Neural progenitor cell (in vitro differentiated cells): Measurements from ENCODE around the gene LDLRAD2. TPM values are rescaled to one million over a fixed set of nuclear protein-coding genes. Genes with fewer than 3 reads are reported as not detected.

Source experiments
- DNase-seq: peaks from one replicate; pipeline ENCODE4 v3.0.0-alpha.2; 2016; ENCODE audit warnings: low spot score
- H2AFZ ChIP-seq: fragments of 200-600 bp; sonication (generic); replicated peaks from 2 replicates; pipeline ENCODE4 v1.6.1; 2016; ENCODE audit warnings: antibody characterized with exemption
- H3F3A ChIP-seq: fragments of 200-600 bp; sonication (generic); 2 replicates; pipeline ENCODE4 v1.6.1; 2016; ENCODE audit warnings: antibody characterized with exemption, low read depth
- H3K27ac ChIP-seq: fragments of 200-600 bp; sonication (generic); 2 replicates; pipeline ENCODE4 v1.5.1; 2016; ENCODE audit warnings: mild to moderate bottlenecking
- H3K27me3 ChIP-seq: fragments of 200-600 bp; sonication (generic); 2 replicates; pipeline ENCODE4 v1.6.1; 2016; ENCODE audit warnings: mild to moderate bottlenecking, moderate library complexity
- H3K36me3 ChIP-seq: fragments of 200-600 bp; sonication (generic); 2 replicates; pipeline ENCODE4 v1.5.1; 2016
- H3K4me1 ChIP-seq: fragments of 200-600 bp; sonication (generic); 2 replicates; pipeline ENCODE4 v1.6.1; 2016; ENCODE audit warnings: mixed run types
- H3K4me2 ChIP-seq: fragments of 200-600 bp; sonication (generic); 2 replicates; pipeline ENCODE4 v1.6.1; 2016
- H3K4me3 ChIP-seq: fragments of 200-600 bp; sonication (generic); 2 replicates; pipeline ENCODE4 v1.5.1; 2016
- H3K79me2 ChIP-seq: fragments of 200-600 bp; sonication (generic); 2 replicates; pipeline ENCODE4 v1.6.1; 2016; ENCODE audit warnings: low read depth
- H3K9ac ChIP-seq: fragments of 200-600 bp; sonication (generic); 2 replicates; pipeline ENCODE4 v1.6.1; 2016
- H3K9me3 ChIP-seq: fragments of 200-600 bp; sonication (generic); 2 replicates; pipeline ENCODE4 v1.5.1; 2016; ENCODE audit warnings: low read depth
- H4K20me1 ChIP-seq: fragments of 200-600 bp; sonication (generic); 2 replicates; pipeline ENCODE4 v1.6.1; 2016; ENCODE audit warnings: low read depth
- H3K27ac Mint-ChIP-seq: 3 replicates; pipeline ENCODE4 v1.8.0; 2021; ENCODE audit warnings: mixed read lengths
- H3K27me3 Mint-ChIP-seq: 2 replicates; pipeline ENCODE4 v1.8.0; 2022; ENCODE audit warnings: low read depth, mild to moderate bottlenecking, inconsistent platforms, moderate library complexity, mixed read lengths; ENCODE audit not compliant: insufficient read depth
- H3K36me3 Mint-ChIP-seq: 3 replicates; pipeline ENCODE4 v1.8.0; 2021; ENCODE audit warnings: mixed read lengths
- H3K4me1 Mint-ChIP-seq: 3 replicates; pipeline ENCODE4 v1.8.0; 2021; ENCODE audit warnings: mixed read lengths
- H3K4me3 Mint-ChIP-seq: 3 replicates; pipeline ENCODE4 v1.8.0; 2021; ENCODE audit warnings: mild to moderate bottlenecking, moderate library complexity, mixed read lengths
- H3K9me3 Mint-ChIP-seq: 3 replicates; pipeline ENCODE4 v1.8.0; 2020; ENCODE audit warnings: mixed read lengths
- CTCF ChIP-seq: fragments of 200-600 bp; sonication (generic); IDR thresholded peaks from 2 replicates; pipeline ENCODE4 v1.5.1; 2017; ENCODE audit warnings: antibody characterized with exemption, mild to moderate bottlenecking
- EZH2 ChIP-seq: fragments of 200-600 bp; sonication (generic); IDR thresholded peaks from 2 replicates; pipeline ENCODE4 v1.6.1; 2017; ENCODE audit warnings: antibody characterized with exemption, mild to moderate bottlenecking, moderate library complexity
- EZH2phosphoT487 ChIP-seq: fragments of 200-600 bp; sonication (generic); IDR thresholded peaks from 2 replicates; pipeline ENCODE4 v1.6.1; 2017; ENCODE audit warnings: antibody characterized with exemption
- total RNA-seq: library from RNA; depleted of rRNA; stranded (reverse); fragments of >200 nt; gene quantifications from 2 replicates; pipeline ENCODE4 v1.2.3, GENCODE V29; 2015; ENCODE audit warnings: low replicate concordance

The LDLRAD2 gene
- total RNA-seq, 1 donor from 2014 or later = 0.67 TPM

DNA sequence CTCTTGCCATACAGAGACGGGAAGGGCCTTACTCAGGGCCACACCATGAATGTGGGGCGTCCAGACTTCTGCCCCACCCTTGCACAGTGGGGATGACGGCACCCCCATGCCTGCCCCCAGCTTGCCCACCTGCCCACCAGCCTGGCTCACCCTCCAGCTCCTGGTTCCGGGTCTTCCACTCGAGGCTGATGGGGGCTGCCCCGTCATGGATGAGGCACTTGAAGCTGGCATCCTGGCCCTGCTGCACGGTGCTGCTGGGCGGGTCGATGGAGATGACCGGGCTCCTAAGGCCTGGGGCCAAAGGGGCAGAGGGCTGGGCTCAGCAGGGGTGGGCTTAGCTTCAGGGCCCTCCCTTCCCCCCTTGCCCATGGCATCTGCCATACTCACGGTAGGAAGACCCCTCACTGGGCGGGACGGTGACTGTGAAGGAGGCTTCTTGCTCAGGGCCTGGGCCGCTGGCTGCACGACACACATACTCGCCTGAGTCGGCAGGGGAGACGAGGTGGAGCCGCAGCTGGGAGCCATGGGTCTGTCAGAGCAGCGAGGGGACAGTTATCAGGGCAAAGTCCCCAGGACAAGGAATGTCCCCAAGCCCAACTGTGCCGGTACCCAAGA lies 29.9 kb downstream of the LDLRAD2 start:
- peaks cover 2% of the 10 kb centered on the region for H3K36me3 Mint-ChIP-seq
- H3K79me2 ChIP-seq = no peaks in the 10 kb centered on the region
- H3K9ac ChIP-seq = no peak overlapping the region
- H2AFZ ChIP-seq = no peak overlapping the region
- H3K9me3 Mint-ChIP-seq = no peaks in the 10 kb centered on the region
- H3K27me3 ChIP-seq = no peaks in the 10 kb centered on the region
- H3K4me3 ChIP-seq = no peak overlapping the region
- H3F3A ChIP-seq = no peaks in the 10 kb centered on the region
- no peak for DNase-seq
- no peak overlapping the region for H3K4me2 ChIP-seq
- no peak overlapping the region for H3K27ac Mint-ChIP-seq
- no peaks in the 10 kb centered on the region for H4K20me1 ChIP-seq
- no peak overlapping the region for H3K4me3 Mint-ChIP-seq
- H3K4me1 Mint-ChIP-seq = no peaks in the 10 kb centered on the region
- H3K27ac ChIP-seq = no peak overlapping the region
- no peaks in the 10 kb centered on the region for H3K4me1 ChIP-seq
- TF ChIP-seq EZH2phosphoT487 (no peak), EZH2 (no peak), CTCF (no peak)
- H3K9me3 ChIP-seq = no peaks in the 10 kb centered on the region
- H3K27me3 Mint-ChIP-seq = no peaks in the 10 kb centered on the region
- no peaks in the 10 kb centered on the region for H3K36me3 ChIP-seq

DNA sequence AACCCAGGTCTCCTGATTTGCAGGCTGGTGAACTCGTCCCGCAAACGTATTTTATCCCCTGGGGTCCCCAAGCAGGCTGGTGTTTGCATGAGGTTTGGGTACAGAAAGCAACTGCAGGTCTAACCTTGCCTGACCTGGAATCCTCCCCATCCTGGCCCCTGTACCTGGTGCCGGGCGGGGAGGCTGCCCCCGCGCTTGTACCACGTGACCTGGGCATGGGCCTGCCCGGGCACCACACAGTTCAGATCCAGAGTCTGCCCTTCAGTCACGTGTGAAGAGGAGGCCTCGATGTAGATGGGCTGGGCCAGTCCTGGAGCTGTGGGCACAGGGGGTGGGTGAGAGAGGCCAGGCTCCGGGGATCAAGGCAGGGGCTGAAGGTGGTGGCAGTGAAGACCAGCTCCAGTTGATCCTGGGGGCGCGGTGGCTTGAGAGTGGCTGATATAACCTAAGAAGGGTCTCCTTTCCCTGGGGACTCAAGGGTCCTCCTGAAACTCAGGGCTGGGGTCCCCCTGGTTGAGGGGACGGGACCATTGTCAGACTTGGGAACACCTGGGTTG lies 30.6 kb downstream of the LDLRAD2 start:
- no peak overlapping the region for H3K9ac ChIP-seq
- no peaks in the 10 kb centered on the region for H3K4me1 ChIP-seq
- H4K20me1 ChIP-seq = no peaks in the 10 kb centered on the region
- no peak for DNase-seq
- H3K4me3 ChIP-seq = no peak overlapping the region
- no peaks in the 10 kb centered on the region for H3K27me3 Mint-ChIP-seq
- H3K27ac ChIP-seq = no peak overlapping the region
- H3K79me2 ChIP-seq = no peaks in the 10 kb centered on the region
- no peak for TF ChIP-seq CTCF
- TF ChIP-seq EZH2phosphoT487 = no peak
- no peak for TF ChIP-seq EZH2
- no peak overlapping the region for H3K4me3 Mint-ChIP-seq
- no peaks in the 10 kb centered on the region for H3K27me3 ChIP-seq
- no peaks in the 10 kb centered on the region for H3K36me3 ChIP-seq
- H3K27ac Mint-ChIP-seq = no peak overlapping the region
- no peaks in the 10 kb centered on the region for H3K4me1 Mint-ChIP-seq
- H3K36me3 Mint-ChIP-seq = peaks cover 5% of the 10 kb centered on the region
- no peaks in the 10 kb centered on the region for H3F3A ChIP-seq
- H2AFZ ChIP-seq = no peak overlapping the region
- H3K9me3 Mint-ChIP-seq = no peaks in the 10 kb centered on the region
- H3K9me3 ChIP-seq = no peaks in the 10 kb centered on the region
- no peak overlapping the region for H3K4me2 ChIP-seq

- Histone ChIP-seq H3K4me2 (no peak overlapping the region), H3K4me1 (no peaks in the 10 kb centered on the region), H3F3A (no peaks in the 10 kb centered on the region), H3K9ac (no peak overlapping the region), H3K4me3 (no peak overlapping the region), H3K9me3 (no peaks in the 10 kb centered on the region), H4K20me1 (no peaks in the 10 kb centered on the region), H3K79me2 (no peaks in the 10 kb centered on the region), H3K36me3 (no peaks in the 10 kb centered on the region), H3K27ac (no peak overlapping the region), H2AFZ (no peak overlapping the region), H3K27me3 (no peaks in the 10 kb centered on the region)
- no peak overlapping the region for H3K4me3 Mint-ChIP-seq
- no peaks in the 10 kb centered on the region for H3K4me1 Mint-ChIP-seq
- H3K27me3 Mint-ChIP-seq = no peaks in the 10 kb centered on the region
- H3K27ac Mint-ChIP-seq = no peak overlapping the region
- no peak for DNase-seq
- H3K9me3 Mint-ChIP-seq = no peaks in the 10 kb centered on the region
- TF ChIP-seq EZH2 = no peak
- TF ChIP-seq CTCF = no peak
- TF ChIP-seq EZH2phosphoT487 = no peak
- peaks cover 5% of the 10 kb centered on the region for H3K36me3 Mint-ChIP-seq
These were observed 31.1 kb downstream of the LDLRAD2 start for GRCh38 chr1:21843208-21843607.
